Left renal cortex interstitium (tissue), 4 donors: ENCODE data around the gene ELK4. TPM values are rescaled to one million over a fixed set of nuclear protein-coding genes. Genes with fewer than 3 reads are reported as not detected.

ENCODE experiments used
- DNase-seq, 4 donors: peaks; one replicate each; pipeline ENCODE4 v3.0.0-alpha.2; 2013; ENCODE audit warnings: low read depth in 4 of 4, low spot score in 2 of 4, missing footprints in 1 of 4
- polyA plus RNA-seq, 4 donors: library from polyadenylated mRNA; unstranded; fragments of 120-200 nt; gene quantifications; one replicate each; pipeline ENCODE4 v1.2.1, GENCODE V29; 2013; ENCODE audit not compliant: insufficient read length in 4 of 4

ELK4 gene, protein sequence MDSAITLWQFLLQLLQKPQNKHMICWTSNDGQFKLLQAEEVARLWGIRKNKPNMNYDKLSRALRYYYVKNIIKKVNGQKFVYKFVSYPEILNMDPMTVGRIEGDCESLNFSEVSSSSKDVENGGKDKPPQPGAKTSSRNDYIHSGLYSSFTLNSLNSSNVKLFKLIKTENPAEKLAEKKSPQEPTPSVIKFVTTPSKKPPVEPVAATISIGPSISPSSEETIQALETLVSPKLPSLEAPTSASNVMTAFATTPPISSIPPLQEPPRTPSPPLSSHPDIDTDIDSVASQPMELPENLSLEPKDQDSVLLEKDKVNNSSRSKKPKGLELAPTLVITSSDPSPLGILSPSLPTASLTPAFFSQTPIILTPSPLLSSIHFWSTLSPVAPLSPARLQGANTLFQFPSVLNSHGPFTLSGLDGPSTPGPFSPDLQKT
- 10 to 100 TPM; 13.7 to 26.0 (median 18.0) TPM for polyA plus RNA-seq

DNA sequence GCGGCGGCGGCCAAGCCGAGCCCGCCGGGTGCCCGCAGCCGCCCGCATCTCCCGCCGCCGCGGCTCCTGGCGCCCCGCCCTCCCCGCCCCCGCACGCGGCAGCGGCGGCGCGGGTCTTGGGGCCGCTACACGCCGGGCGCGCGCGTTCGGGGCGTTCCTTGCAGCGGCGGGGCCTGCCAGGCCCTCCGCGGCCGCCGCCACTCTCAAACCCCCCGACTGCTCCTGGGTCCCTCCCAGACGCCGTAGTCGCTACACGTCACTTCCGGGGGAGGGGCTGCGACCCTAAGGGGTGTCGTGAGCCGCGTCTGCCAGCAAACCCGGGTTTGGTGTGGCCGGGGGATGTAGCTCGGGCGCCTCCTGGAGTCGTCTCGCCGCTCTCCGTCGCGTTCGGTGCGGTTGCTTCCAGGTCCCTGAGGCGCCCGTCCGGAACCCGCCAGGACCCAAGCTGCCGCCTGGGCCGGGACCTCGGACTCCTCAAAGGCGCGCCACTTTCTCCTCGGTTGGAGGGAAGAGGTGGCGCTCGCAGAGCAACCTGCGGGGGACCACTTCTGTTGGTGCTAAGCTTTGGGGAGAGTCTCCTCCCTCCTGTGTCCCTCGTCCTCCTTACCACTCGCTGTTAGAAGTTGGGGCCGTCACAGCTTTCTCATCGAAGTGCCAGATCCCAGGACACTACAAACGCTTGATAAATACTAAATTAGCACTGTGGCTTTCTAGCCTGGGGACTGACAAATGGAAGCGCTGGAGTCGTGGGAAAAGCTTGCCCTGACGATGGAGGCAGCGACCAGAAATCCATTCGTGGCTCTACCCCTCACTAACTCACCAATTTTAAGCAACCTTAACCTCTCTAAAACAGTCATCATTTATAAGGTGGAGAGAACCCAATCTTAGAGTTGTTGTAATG lies at the start of gene ELK4:
Gene ELK4, minus strand, starts transcription at position 244 of the 901 bp plus-strand sequence. CDS start 8,129 bp downstream, outside the sequence.
- DNase-seq = peak; percentile 91 to 98 (median 96)

DNA sequence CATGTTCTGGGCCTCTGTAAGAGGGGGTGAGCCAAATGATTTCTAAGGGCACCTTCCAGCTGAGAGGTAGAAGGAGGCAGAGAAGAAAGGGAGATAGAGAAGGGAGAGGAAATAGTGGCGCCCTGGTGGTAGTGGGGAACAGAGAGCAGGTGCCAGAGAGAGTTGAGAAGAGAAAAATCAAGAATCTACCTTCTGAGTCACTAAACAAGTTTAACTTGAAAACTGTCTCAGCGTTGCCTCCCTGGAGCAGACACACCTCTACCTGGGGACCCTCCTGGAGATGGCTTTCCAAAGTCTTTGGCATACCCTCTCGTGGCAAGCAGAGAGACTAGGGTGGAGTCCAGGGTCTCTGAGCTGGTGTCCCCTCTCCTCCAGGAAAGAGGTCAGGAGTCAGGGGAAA lies 49.6 kb upstream of the ELK4 start:
- no peak for DNase-seq

DNA sequence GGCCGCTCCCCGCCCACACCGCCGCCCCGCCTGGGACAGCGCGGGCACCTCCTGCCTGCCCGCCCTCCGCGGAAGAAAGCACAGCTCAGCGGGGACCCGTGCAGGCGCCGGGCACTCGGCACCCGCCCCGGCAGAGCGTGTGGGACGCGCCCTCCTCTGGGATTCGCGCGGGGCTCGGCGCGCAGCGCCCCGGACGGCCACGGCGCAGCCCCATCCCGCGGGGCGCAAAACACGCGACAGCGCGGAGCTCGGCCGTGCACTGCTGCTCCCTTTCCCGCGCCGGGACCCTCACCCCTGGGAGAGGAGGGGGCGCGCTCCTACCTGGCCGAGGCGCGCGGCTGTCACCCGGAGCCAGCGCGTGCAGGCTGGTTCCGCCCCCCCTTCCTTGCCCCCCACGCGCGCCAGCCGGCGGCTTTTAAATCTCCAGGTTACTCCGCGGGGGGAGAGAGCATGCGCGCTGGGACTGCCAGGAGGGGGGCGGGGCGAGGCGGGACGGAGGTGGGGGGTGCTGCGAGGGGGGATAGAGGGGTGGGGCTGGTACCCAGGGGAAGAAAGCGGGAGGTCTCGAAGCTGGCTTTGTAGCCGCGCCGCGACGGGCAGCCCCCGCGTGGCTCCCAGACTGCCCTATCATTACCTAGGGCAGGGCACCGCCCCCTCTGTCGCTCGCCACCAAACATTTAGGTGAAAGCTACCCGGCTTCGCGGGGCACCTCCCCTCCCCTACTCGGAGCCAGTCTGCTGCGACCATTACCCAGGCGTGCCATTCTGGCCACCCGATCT lies 48.5 kb upstream of the ELK4 start, which contains the start of gene SLC45A3:
Gene SLC45A3, minus strand, starts transcription at position 437 of the 779 bp plus-strand sequence. CDS start 15,853 bp downstream, outside the sequence.
- DNase-seq = no peak

- no peak for DNase-seq
These were observed 46.7 kb upstream of the ELK4 start for GRCh38 chr1:205678286-205679111.

DNA sequence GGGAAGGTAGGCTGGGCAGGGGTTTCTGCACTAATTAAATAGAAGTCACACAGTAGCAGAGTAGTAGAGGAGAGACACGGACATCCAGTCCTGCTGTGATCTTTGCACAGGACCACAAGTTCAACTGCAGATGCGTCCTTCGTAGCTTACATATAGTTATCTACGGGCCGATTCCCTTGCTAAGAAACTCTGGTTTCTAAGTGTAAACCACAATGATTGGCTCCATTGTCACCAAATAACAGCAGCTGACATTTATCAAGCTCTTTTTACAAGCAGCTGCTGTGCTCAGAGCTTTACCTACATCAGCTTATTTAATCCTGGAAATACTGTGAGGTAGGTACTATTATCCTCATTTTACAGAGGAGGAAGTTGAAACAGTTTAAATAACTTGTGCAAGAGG lies 45.4 kb upstream of the ELK4 start:
- DNase-seq = no peak

DNA sequence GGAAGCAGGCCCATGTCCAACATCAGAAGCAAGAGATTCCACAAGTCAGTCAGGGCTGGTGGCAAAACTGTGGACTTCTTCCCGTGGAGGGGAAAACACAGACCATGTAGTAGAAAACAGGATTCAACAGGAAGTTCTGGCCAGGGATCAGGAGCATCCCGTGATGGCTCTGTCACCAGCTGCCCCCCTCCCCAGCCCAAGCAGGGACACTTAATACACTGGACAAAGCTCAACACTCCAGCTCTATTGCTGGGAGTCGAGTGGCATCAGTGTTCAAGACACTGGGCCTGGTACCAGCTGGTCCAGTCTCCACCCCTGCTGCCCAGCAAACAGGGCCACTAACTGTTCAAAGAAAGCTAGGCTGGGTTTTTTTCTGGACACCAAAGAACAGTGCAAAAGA lies 44.8 kb upstream of the ELK4 start:
- DNase-seq = no peak

DNA sequence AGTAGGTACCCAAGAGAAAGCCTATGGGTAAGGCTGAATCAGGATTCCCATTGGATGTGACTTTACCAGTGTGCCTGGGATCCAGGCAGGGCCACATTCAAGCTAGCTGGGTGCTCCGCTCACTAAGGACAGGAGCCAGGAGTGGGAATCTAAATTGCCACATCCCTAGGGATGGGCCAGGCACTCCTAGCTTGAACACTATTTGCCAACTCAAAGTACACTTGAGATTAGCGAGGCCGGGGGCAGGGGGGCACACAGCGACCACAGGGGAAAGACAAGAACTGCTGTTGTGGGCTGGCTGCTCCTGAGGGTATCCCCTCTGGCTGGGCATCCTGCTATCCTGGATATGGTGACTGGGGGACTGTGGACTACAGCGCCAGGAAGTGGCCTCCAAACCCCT lies 44.2 kb upstream of the ELK4 start:
- DNase-seq = no peak

DNA sequence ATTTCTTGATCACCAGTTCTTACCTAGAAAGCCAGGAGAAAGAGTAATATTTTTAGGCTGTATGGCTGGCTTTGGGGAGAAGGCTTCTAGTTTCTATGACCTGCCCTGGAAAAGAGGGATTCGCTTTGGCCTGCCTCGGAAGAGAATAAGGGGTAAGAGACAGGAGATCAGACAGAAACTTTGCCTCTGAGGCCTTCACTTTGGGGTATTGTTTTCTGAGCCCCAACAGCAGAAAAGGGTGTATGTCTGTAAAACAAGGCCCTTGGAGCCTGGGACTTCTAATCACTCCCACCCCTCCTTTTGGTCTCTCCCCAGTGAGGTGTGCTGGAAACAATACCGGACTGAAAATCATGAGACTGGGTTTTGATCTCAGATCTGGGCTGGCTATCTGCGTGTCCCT lies 43.4 kb upstream of the ELK4 start:
- no peak for DNase-seq

GRCh38 chr1:205672970-205673369 lies 41.2 kb upstream of the ELK4 start:
- no peak for DNase-seq

GRCh38 chr1:205672395-205672889 lies 40.6 kb upstream of the ELK4 start:
- DNase-seq = no peak

GRCh38 chr1:205670611-205671430 lies 39.0 kb upstream of the ELK4 start:
- DNase-seq = no peak

GRCh38 chr1:205670150-205670446 lies 38.3 kb upstream of the ELK4 start:
- no peak for DNase-seq

- DNase-seq = no peak
These were observed 37.7 kb upstream of the ELK4 start for GRCh38 chr1:205669341-205670149.

DNA sequence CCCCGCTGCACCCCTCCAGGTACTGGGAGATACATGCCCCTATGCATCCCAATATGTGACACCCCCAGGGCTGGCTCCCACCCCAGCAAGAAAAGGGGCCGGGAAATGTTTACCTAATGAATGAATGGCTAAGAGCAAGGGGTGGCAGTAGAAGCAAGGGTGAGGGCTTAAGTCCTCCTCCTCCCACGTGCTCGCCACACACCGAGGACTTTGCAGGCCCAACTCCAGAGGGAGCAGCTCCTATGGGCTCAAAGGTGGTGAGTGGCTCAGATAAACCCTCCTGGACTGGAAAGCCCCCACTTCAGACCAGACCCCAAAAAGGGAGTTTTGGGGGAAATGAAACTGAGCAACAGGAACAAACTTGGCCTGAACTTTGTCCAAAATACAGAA lies 37.1 kb upstream of the ELK4 start:
- DNase-seq = no peak

GRCh38 chr1:205667909-205668643 lies 36.3 kb upstream of the ELK4 start:
- DNase-seq = no peak

DNA sequence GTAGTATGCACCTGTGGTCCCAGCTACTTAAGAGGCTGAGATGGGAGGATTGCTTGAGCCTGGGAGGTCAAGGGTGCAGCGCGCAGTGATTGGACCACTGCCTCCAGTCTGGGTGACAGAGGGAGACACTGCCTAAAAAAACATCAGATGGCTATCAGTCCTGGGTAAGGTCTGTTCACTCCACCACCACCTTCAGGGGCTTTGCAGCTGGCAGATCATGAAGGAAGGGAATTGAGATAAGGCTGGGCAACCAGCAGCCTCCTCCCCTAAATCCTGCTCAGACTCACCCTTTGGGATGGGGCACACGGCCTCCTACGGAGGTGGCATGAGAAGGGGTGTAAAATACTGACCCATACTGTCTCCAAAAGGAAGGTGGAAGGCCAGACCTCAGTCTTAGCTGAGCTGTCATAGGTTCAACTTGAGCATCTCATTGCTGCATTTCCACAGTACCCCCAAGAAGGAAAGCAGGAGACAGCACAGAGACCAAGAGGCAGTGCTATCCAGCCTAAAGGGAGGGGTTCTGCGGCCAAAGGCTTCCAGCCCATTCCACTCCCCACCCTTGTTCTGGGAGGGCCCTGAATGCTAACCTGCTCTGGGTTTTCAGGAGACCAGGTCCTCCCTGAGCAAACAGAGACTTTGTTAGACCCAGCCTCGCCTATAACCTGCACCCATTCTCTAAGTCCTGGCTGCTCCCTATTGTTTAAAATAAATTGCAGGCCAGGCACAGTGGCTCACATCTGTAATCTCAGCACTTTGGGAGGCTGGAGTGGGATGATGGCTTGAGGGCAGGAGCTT lies 34.8 kb upstream of the ELK4 start:
- DNase-seq = no peak
